HEK293 (cell line): Measurements from ENCODE around the gene ZSWIM4.
A peak's percentile ranks its signal among the peaks of the same experiment; 100 is the strongest.

Experiments
- CTCF ChIA-PET: fragments of 350-600 bp; formaldehyde crosslinking; extraction: SDS; loops from one replicate; lab custom pipeline; 2021; ENCODE audit warnings: antibody characterized with exemption; lab: Yijun Ruan, JAX
- POLR2A ChIA-PET: fragments of 300-600 bp; formaldehyde crosslinking; extraction: SDS; loops from one replicate; lab custom pipeline; 2020; ENCODE audit warnings: antibody characterized with exemption, inconsistent platforms; lab: Yijun Ruan, JAX
- H3K27ac ChIP-seq: fragments of 200-500 bp; sonication (Bioruptor generic); 2 replicates; pipeline ENCODE4 v1.5.1; 2014; ENCODE audit warnings: low read depth, low read length, control low read depth, inconsistent platforms; ENCODE audit errors: extremely low read depth
- H3K36me3 ChIP-seq, 2 experiments: fragments of 200-500 bp in 1 of 2; sonication (Bioruptor generic) in 1 of 2; 1 replicate in 1 of 2; 2 replicates in 1 of 2; pipeline ENCODE4 v1.5.1; 2014 to 2017; ENCODE audit warnings: inconsistent platforms in 2 of 2, low read length in 2 of 2; ENCODE audit not compliant: control insufficient read depth in 2 of 2, insufficient read depth in 1 of 2
- H3K4me1 ChIP-seq: fragments of 200-500 bp; sonication (Bioruptor generic); 2 replicates; pipeline ENCODE4 v1.5.1; 2014; ENCODE audit warnings: mild to moderate bottlenecking, low read length, inconsistent platforms; ENCODE audit not compliant: control insufficient read depth, insufficient read depth
- H3K4me3 ChIP-seq: 2 replicates; pipeline ENCODE4 v1.5.1; 2011; ENCODE audit warnings: low read depth, mild to moderate bottlenecking, control low read depth, low read length, moderate library complexity
- H3K9me3 ChIP-seq: fragments of 200-500 bp; sonication (Bioruptor generic); 2 replicates; pipeline ENCODE4 v1.5.1; 2014; ENCODE audit warnings: low read depth, low read length, inconsistent platforms; ENCODE audit not compliant: control insufficient read depth, insufficient read depth
- EGR2 ChIP-seq: fragments of 450-650 bp; formaldehyde crosslinking; IDR thresholded peaks from 2 replicates; pipeline ENCODE4 v1.5.1; 2016; ENCODE audit warnings: low read depth, missing biosample characterization, missing genetic modification characterization
- GLI4 ChIP-seq: fragments of 450-650 bp; formaldehyde crosslinking; IDR thresholded peaks from 2 replicates; pipeline ENCODE4 v1.5.1; 2016; ENCODE audit warnings: missing biosample characterization, missing genetic modification characterization
- HIC1 ChIP-seq: fragments of 450-650 bp; formaldehyde crosslinking; IDR thresholded peaks from 2 replicates; pipeline ENCODE4 v1.5.1; 2016; ENCODE audit warnings: missing biosample characterization, missing genetic modification characterization
- KLF10 ChIP-seq: fragments of 450-650 bp; IDR thresholded peaks from 2 replicates; pipeline ENCODE4 v1.5.1; 2018; ENCODE audit warnings: missing biosample characterization, mild to moderate bottlenecking, missing genetic modification characterization
- KLF7 ChIP-seq: fragments of 450-650 bp; formaldehyde crosslinking; IDR thresholded peaks from 2 replicates; pipeline ENCODE4 v1.5.1; 2016; ENCODE audit warnings: missing biosample characterization, missing genetic modification characterization, borderline replicate concordance
- KLF8 ChIP-seq: fragments of 450-650 bp; formaldehyde crosslinking; IDR thresholded peaks from 2 replicates; pipeline ENCODE4 v1.5.1; 2016; ENCODE audit warnings: missing biosample characterization, missing genetic modification characterization
- MYNN ChIP-seq: fragments of 450-650 bp; formaldehyde crosslinking; IDR thresholded peaks from 2 replicates; pipeline ENCODE4 v1.5.1; 2016; ENCODE audit warnings: missing biosample characterization, missing genetic modification characterization, borderline replicate concordance
- MZF1 ChIP-seq: fragments of 450-650 bp; formaldehyde crosslinking; IDR thresholded peaks from 2 replicates; pipeline ENCODE4 v1.5.1; 2017; ENCODE audit warnings: missing biosample characterization, missing genetic modification characterization, borderline replicate concordance
- SCRT1 ChIP-seq: fragments of 450-650 bp; formaldehyde crosslinking; IDR thresholded peaks from 2 replicates; pipeline ENCODE4 v1.5.1; 2016; ENCODE audit warnings: missing biosample characterization, missing genetic modification characterization, borderline replicate concordance
- SCRT2 ChIP-seq: fragments of 450-650 bp; formaldehyde crosslinking; IDR thresholded peaks from 2 replicates; pipeline ENCODE4 v1.5.1; 2016; ENCODE audit warnings: missing biosample characterization, missing genetic modification characterization
- SP3 ChIP-seq: fragments of 450-650 bp; formaldehyde crosslinking; IDR thresholded peaks from 2 replicates; pipeline ENCODE4 v1.5.1; 2016; ENCODE audit warnings: missing biosample characterization, missing genetic modification characterization
- SP7 ChIP-seq: fragments of 450-650 bp; formaldehyde crosslinking; IDR thresholded peaks from 2 replicates; pipeline ENCODE4 v1.5.1; 2016; ENCODE audit warnings: missing biosample characterization, missing genetic modification characterization
- YY2 ChIP-seq: fragments of 450-650 bp; formaldehyde crosslinking; IDR thresholded peaks from 2 replicates; pipeline ENCODE4 v1.5.1; 2016; ENCODE audit warnings: missing biosample characterization, missing genetic modification characterization
- ZBTB1 ChIP-seq: fragments of 450-650 bp; formaldehyde crosslinking; IDR thresholded peaks from 2 replicates; pipeline ENCODE4 v1.5.1; 2016; ENCODE audit warnings: missing biosample characterization, missing genetic modification characterization
- ZFHX2 ChIP-seq: fragments of 450-650 bp; formaldehyde crosslinking; conservative IDR thresholded peaks from 2 replicates; pipeline ENCODE4 v1.5.1; 2016; ENCODE audit warnings: missing biosample characterization, missing genetic modification characterization
- ZFP37 ChIP-seq: fragments of 450-650 bp; formaldehyde crosslinking; IDR thresholded peaks from 2 replicates; pipeline ENCODE4 v1.5.1; 2016; ENCODE audit warnings: missing biosample characterization, missing genetic modification characterization
- ZIC2 ChIP-seq: fragments of 450-650 bp; formaldehyde crosslinking; IDR thresholded peaks from 2 replicates; pipeline ENCODE4 v1.5.1; 2016; ENCODE audit warnings: missing biosample characterization, missing genetic modification characterization
- ZNF248 ChIP-seq: fragments of 450-650 bp; formaldehyde crosslinking; IDR thresholded peaks from 2 replicates; pipeline ENCODE4 v1.5.1; 2017; ENCODE audit warnings: missing biosample characterization, missing genetic modification characterization
- ZNF292 ChIP-seq: fragments of 450-650 bp; formaldehyde crosslinking; IDR thresholded peaks from 2 replicates; pipeline ENCODE4 v1.5.1; 2016; ENCODE audit warnings: low read depth, missing biosample characterization, missing genetic modification characterization, borderline replicate concordance
- ZNF302 ChIP-seq: fragments of 450-650 bp; formaldehyde crosslinking; IDR thresholded peaks from 2 replicates; pipeline ENCODE4 v1.5.1; 2016; ENCODE audit warnings: missing biosample characterization, missing genetic modification characterization, low read depth
- ZNF37A ChIP-seq: fragments of 450-650 bp; IDR thresholded peaks from 2 replicates; pipeline ENCODE4 v1.5.1; 2018; ENCODE audit warnings: missing biosample characterization, missing genetic modification characterization
- ZNF558 ChIP-seq: fragments of 450-650 bp; formaldehyde crosslinking; IDR thresholded peaks from 2 replicates; pipeline ENCODE4 v1.5.1; 2016; ENCODE audit warnings: missing biosample characterization, missing genetic modification characterization
- ZNF658 ChIP-seq: fragments of 450-650 bp; formaldehyde crosslinking; IDR thresholded peaks from 2 replicates; pipeline ENCODE4; 2016; ENCODE audit warnings: missing biosample characterization, missing genetic modification characterization
- TF ChIP-seq, protein P1 (sequence below): fragments of 450-650 bp; formaldehyde crosslinking; IDR thresholded peaks from 2 replicates; pipeline ENCODE4 v1.5.1; 2016; ENCODE audit warnings: missing biosample characterization, missing genetic modification characterization, borderline replicate concordance
- TF ChIP-seq, protein P2 (sequence below): sonication (generic); formaldehyde crosslinking; IDR thresholded peaks from 2 replicates; pipeline ENCODE4 v1.8.1; 2022; ENCODE audit warnings: mild to moderate bottlenecking, moderate library complexity, missing genetic modification reagents
- TF ChIP-seq, protein P3 (sequence below): fragments of 450-650 bp; formaldehyde crosslinking; IDR thresholded peaks from 2 replicates; pipeline ENCODE4 v1.5.1; 2017; ENCODE audit warnings: missing biosample characterization, missing genetic modification characterization

The ZSWIM4 gene

DNA sequence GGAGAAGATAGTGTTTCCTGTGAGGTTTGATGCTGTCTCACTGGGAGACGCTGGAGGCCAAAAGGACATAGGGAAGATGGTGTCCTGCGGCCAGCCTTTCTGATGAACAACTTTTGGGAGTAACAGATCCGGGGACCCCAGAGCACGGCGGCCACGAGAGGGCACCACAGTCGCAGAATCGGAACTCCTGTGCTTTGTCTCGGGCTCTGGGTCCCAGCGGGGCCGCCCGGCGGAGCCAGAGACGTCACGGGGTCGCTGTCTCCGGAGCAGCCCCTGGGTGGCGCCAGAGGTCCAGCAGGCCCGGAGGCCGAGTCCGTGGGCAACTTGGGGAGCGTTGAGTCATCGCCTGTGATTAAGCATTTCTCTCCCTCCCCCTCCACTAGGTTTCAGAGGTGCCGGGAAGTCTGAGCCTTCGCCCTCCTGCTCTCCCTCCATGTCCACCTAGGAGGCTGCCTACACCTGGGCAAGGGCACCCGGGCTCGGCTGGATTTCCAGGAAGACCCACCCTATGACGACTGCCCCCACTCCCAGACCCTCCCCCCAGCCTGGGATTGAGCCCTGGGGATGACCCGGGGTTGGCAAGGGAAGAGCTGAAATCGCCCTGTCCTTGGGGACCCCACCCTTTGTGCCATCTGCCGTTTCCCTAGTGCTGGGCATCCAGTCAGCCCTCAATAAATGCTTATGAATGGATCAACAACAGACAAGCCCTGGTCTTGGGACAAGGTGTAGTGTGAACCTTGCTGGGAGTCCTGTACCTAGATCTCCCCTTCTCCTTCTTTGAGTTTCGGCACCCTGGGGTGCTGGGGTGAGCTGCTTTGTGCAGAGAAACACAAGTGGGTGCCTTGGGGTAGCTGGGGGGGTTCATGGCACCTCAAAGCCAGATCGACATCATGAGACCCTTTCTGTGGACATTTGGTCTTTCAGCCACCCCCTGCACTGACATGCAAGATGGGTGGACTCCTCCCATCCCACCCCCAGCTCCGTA, 85.1 kb downstream of the ZSWIM4 start (continued):
- TF ChIP-seq, protein P1, sequence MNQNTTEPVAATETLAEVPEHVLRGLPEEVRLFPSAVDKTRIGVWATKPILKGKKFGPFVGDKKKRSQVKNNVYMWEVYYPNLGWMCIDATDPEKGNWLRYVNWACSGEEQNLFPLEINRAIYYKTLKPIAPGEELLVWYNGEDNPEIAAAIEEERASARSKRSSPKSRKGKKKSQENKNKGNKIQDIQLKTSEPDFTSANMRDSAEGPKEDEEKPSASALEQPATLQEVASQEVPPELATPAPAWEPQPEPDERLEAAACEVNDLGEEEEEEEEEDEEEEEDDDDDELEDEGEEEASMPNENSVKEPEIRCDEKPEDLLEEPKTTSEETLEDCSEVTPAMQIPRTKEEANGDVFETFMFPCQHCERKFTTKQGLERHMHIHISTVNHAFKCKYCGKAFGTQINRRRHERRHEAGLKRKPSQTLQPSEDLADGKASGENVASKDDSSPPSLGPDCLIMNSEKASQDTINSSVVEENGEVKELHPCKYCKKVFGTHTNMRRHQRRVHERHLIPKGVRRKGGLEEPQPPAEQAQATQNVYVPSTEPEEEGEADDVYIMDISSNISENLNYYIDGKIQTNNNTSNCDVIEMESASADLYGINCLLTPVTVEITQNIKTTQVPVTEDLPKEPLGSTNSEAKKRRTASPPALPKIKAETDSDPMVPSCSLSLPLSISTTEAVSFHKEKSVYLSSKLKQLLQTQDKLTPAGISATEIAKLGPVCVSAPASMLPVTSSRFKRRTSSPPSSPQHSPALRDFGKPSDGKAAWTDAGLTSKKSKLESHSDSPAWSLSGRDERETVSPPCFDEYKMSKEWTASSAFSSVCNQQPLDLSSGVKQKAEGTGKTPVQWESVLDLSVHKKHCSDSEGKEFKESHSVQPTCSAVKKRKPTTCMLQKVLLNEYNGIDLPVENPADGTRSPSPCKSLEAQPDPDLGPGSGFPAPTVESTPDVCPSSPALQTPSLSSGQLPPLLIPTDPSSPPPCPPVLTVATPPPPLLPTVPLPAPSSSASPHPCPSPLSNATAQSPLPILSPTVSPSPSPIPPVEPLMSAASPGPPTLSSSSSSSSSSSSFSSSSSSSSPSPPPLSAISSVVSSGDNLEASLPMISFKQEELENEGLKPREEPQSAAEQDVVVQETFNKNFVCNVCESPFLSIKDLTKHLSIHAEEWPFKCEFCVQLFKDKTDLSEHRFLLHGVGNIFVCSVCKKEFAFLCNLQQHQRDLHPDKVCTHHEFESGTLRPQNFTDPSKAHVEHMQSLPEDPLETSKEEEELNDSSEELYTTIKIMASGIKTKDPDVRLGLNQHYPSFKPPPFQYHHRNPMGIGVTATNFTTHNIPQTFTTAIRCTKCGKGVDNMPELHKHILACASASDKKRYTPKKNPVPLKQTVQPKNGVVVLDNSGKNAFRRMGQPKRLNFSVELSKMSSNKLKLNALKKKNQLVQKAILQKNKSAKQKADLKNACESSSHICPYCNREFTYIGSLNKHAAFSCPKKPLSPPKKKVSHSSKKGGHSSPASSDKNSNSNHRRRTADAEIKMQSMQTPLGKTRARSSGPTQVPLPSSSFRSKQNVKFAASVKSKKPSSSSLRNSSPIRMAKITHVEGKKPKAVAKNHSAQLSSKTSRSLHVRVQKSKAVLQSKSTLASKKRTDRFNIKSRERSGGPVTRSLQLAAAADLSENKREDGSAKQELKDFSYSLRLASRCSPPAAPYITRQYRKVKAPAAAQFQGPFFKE (tag by site-specific recombination) = no peak
- TF ChIP-seq ZNF292 = no peak
- peak; percentile 96 for TF ChIP-seq HIC1 (tag by site-specific recombination)
- 0 out of 2 replicates have a peak, but pooled peaks have one; percentile 16 for TF ChIP-seq YY2 (tag by site-specific recombination)
- TF ChIP-seq SP7 = peak; percentile 90
- no peak for TF ChIP-seq ZNF302 (tag by site-specific recombination)
- TF ChIP-seq KLF8 (tag by site-specific recombination) = peak; percentile 85
- TF ChIP-seq ZBTB1 (tag by site-specific recombination) = no peak
- TF ChIP-seq, protein P2, sequence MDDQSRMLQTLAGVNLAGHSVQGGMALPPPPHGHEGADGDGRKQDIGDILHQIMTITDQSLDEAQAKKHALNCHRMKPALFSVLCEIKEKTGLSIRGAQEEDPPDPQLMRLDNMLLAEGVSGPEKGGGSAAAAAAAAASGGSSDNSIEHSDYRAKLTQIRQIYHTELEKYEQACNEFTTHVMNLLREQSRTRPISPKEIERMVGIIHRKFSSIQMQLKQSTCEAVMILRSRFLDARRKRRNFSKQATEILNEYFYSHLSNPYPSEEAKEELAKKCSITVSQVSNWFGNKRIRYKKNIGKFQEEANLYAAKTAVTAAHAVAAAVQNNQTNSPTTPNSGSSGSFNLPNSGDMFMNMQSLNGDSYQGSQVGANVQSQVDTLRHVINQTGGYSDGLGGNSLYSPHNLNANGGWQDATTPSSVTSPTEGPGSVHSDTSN = 0 out of 2 replicates have a peak, but pooled peaks have one; percentile 34
- no peak for TF ChIP-seq KLF7 (tag by site-specific recombination)
- TF ChIP-seq MZF1 = peak; percentile 32; the same call in 1 of the 2 replicates

GRCh38 chr19:13881251-13881691, 86.0 kb downstream of the ZSWIM4 start:
- Histone ChIP-seq H3K27ac (no peak overlapping the region), H3K4me1 (0 out of 2 replicates have a peak, but pooled peaks cover 2% of the 10 kb centered on the region), H3K9me3 (no peaks in the 10 kb centered on the region), H3K4me3 (no peak overlapping the region), H3K36me3 (no peaks in the 10 kb centered on the region)
- CTCF ChIA-PET = interaction anchor here (0.6 to 4.2 kb wide), 17 partner anchors 10 to 621 kb away, joined by 3 to 54 read pairs (median 5); partner anchors contain the start of genes DCAF15, IL27RA and MISP3
- POLR2A ChIA-PET = interaction anchor here (0.5 to 1.1 kb wide), 5 partner anchors 22 to 256 kb away, joined by 3 to 5 read pairs (median 4); partner anchors contain the start of gene MISP3
- TF ChIP-seq ZFP37 (tag by site-specific recombination) (no peak), GLI4 (no peak), ZNF37A (tag by site-specific recombination) (no peak), ZNF658 (tag by site-specific recombination) (no peak), KLF10 (no peak), MYNN (no peak), SCRT2 (tag by site-specific recombination) (peak; percentile 98), ZIC2 (peak; percentile 74), ZFHX2 (tag by site-specific recombination) (peak; percentile 94), EGR2 (tag by site-specific recombination) (peak; percentile 90), SP3 (no peak), ZNF558 (no peak), SCRT1 (tag by site-specific recombination) (peak; percentile 92), ZNF248 (no peak)
- TF ChIP-seq, protein P3, sequence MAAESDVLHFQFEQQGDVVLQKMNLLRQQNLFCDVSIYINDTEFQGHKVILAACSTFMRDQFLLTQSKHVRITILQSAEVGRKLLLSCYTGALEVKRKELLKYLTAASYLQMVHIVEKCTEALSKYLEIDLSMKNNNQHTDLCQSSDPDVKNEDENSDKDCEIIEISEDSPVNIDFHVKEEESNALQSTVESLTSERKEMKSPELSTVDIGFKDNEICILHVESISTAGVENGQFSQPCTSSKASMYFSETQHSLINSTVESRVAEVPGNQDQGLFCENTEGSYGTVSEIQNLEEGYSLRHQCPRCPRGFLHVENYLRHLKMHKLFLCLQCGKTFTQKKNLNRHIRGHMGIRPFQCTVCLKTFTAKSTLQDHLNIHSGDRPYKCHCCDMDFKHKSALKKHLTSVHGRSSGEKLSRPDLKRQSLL (tag by site-specific recombination) = no peak
